Loucy (cell line): Measurements from ENCODE around the gene ZNF606.

ENCODE experiments used
- H2AFZ ChIP-seq: fragments of 200-600 bp; sonication (generic); 2 replicates; pipeline ENCODE4 v1.6.0; 2016; ENCODE audit warnings: antibody characterized with exemption, mild to moderate bottlenecking, low read length, moderate library complexity
- H3F3A ChIP-seq: fragments of 200-600 bp; 2 replicates; pipeline ENCODE4 v1.6.0; 2016; ENCODE audit warnings: antibody characterized with exemption, low read depth, mild to moderate bottlenecking
- H3K27me3 ChIP-seq: fragments of 200-600 bp; sonication (generic); 2 replicates; pipeline ENCODE4 v1.6.1; 2014; ENCODE audit warnings: low read length, mild to moderate bottlenecking; ENCODE audit not compliant: insufficient read depth, poor library complexity, severe bottlenecking
- H3K36me3 ChIP-seq: fragments of 200-600 bp; sonication (generic); 2 replicates; pipeline ENCODE4 v1.6.1; 2016; ENCODE audit warnings: low read length; ENCODE audit not compliant: insufficient read depth
- H3K4me1 ChIP-seq: fragments of 200-600 bp; sonication (generic); 2 replicates; pipeline ENCODE4 v1.5.1; 2014; ENCODE audit warnings: low read length, mild to moderate bottlenecking; ENCODE audit not compliant: insufficient read depth, poor library complexity, severe bottlenecking
- H3K4me2 ChIP-seq: fragments of 200-600 bp; sonication (generic); 2 replicates; pipeline ENCODE4 v1.6.0; 2014; ENCODE audit warnings: antibody characterized with exemption, low read length, low read depth, mild to moderate bottlenecking; ENCODE audit not compliant: poor library complexity, severe bottlenecking
- H3K4me3 ChIP-seq: fragments of 200-600 bp; sonication (generic); 2 replicates; pipeline ENCODE4 v1.5.1; 2014; ENCODE audit warnings: low read length, mild to moderate bottlenecking, mixed read lengths; ENCODE audit not compliant: poor library complexity, severe bottlenecking
- H3K79me2 ChIP-seq: fragments of 200-600 bp; sonication (generic); 2 replicates; pipeline ENCODE4 v1.6.1; 2014; ENCODE audit warnings: low read length; ENCODE audit not compliant: insufficient read depth
- H3K9ac ChIP-seq: fragments of 200-600 bp; sonication (generic); 2 replicates; pipeline ENCODE4 v1.6.0; 2014; ENCODE audit warnings: mild to moderate bottlenecking, low read depth, low read length, moderate library complexity; ENCODE audit not compliant: poor library complexity, severe bottlenecking
- H3K9me2 ChIP-seq: fragments of 200-600 bp; sonication (generic); replicated peaks from 2 replicates; pipeline ENCODE4 v1.6.1; 2016; ENCODE audit warnings: low read depth, low read length, mixed read lengths
- H3K9me3 ChIP-seq: fragments of 200-600 bp; sonication (generic); 2 replicates; pipeline ENCODE4 v1.6.1; 2014; ENCODE audit warnings: mild to moderate bottlenecking, antibody characterized with exemption, low read length, low read depth; ENCODE audit not compliant: insufficient read depth
- H4K20me1 ChIP-seq: fragments of 200-600 bp; sonication (generic); 2 replicates; pipeline ENCODE4 v1.6.0; 2014; ENCODE audit warnings: antibody characterized with exemption, low read length, mild to moderate bottlenecking; ENCODE audit not compliant: insufficient read depth, poor library complexity, severe bottlenecking
- EZH2phosphoT487 ChIP-seq: fragments of 200-600 bp; IDR thresholded peaks from 2 replicates; pipeline ENCODE4 v1.6.1; 2018; ENCODE audit warnings: antibody characterized with exemption, mild to moderate bottlenecking, moderate library complexity, borderline replicate concordance
- TF ChIP-seq, protein P1 (sequence below): fragments of 200-600 bp; sonication (generic); conservative IDR thresholded peaks from 2 replicates; pipeline ENCODE4 v1.5.1; 2014; ENCODE audit warnings: mild to moderate bottlenecking, antibody characterized with exemption, low read length

ZNF606 gene

DNA sequence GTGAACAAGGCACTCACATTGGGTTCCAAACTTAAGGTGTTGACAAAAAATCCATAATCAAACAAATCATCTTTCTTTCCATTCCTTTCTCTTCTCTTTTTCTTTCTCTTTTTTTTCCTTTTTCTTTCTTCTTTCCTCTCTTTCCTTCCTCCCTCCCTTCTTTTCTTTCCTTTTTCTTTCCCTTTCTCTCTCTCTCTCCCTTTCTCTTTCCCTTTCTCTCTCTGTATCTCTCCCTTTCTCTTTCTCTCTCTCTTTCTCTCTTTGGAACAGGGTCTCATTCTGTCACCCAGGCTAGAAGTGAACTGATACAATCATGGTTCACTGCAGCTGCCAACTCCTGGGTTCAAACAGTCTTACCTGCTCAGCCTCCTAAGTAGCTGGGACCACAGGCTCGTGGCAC lies 40.8 kb downstream of the ZNF606 start:
- H3K36me3 ChIP-seq = no peaks in the 10 kb centered on the region
- no peaks in the 10 kb centered on the region for H3K4me1 ChIP-seq
- H3K4me2 ChIP-seq = no peak overlapping the region
- no peaks in the 10 kb centered on the region for H3F3A ChIP-seq
- no peak for TF ChIP-seq EZH2phosphoT487
- TF ChIP-seq, protein P1, sequence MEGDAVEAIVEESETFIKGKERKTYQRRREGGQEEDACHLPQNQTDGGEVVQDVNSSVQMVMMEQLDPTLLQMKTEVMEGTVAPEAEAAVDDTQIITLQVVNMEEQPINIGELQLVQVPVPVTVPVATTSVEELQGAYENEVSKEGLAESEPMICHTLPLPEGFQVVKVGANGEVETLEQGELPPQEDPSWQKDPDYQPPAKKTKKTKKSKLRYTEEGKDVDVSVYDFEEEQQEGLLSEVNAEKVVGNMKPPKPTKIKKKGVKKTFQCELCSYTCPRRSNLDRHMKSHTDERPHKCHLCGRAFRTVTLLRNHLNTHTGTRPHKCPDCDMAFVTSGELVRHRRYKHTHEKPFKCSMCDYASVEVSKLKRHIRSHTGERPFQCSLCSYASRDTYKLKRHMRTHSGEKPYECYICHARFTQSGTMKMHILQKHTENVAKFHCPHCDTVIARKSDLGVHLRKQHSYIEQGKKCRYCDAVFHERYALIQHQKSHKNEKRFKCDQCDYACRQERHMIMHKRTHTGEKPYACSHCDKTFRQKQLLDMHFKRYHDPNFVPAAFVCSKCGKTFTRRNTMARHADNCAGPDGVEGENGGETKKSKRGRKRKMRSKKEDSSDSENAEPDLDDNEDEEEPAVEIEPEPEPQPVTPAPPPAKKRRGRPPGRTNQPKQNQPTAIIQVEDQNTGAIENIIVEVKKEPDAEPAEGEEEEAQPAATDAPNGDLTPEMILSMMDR = no peak
- H3K9me2 ChIP-seq = no peaks in the 10 kb centered on the region
- H3K27me3 ChIP-seq = no peaks in the 10 kb centered on the region
- H4K20me1 ChIP-seq = no peaks in the 10 kb centered on the region
- no peaks in the 10 kb centered on the region for H3K79me2 ChIP-seq
- no peak overlapping the region for H2AFZ ChIP-seq
- no peak overlapping the region for H3K9ac ChIP-seq
- no peak overlapping the region for H3K4me3 ChIP-seq
- H3K9me3 ChIP-seq = peaks cover 16% of the 10 kb centered on the region; the same call in 1 of the 2 replicates

DNA sequence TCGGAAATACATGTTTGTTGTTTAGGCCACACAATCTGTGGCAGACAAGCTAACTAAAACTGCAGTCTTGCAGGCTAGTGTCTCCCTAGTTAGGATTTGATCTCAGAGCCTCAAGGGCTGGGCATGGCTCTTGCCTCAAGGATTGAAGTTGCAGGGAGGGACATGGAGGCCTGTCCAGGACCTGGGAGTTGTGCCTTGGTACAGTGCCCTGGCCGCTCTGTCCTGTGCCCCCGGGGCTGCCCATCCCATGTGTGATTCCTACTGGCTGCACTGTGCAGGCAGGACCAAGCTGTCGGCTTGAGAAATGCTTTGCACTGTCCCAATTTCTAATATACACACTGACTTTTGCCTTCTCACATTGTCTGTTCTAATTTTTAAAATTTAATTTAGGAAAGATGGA lies 47.6 kb downstream of the ZNF606 start:
- Histone ChIP-seq H3F3A (no peaks in the 10 kb centered on the region), H3K4me1 (no peaks in the 10 kb centered on the region), H3K79me2 (no peaks in the 10 kb centered on the region), H3K4me2 (no peak overlapping the region), H2AFZ (no peak overlapping the region), H4K20me1 (no peaks in the 10 kb centered on the region), H3K4me3 (no peak overlapping the region), H3K9ac (no peak overlapping the region), H3K9me2 (no peaks in the 10 kb centered on the region), H3K9me3 (peaks cover 21% of the 10 kb centered on the region; the same call in 1 of the 2 replicates), H3K27me3 (no peaks in the 10 kb centered on the region), H3K36me3 (no peaks in the 10 kb centered on the region)
- TF ChIP-seq EZH2phosphoT487 = no peak
- TF ChIP-seq, protein P1 = no peak

DNA sequence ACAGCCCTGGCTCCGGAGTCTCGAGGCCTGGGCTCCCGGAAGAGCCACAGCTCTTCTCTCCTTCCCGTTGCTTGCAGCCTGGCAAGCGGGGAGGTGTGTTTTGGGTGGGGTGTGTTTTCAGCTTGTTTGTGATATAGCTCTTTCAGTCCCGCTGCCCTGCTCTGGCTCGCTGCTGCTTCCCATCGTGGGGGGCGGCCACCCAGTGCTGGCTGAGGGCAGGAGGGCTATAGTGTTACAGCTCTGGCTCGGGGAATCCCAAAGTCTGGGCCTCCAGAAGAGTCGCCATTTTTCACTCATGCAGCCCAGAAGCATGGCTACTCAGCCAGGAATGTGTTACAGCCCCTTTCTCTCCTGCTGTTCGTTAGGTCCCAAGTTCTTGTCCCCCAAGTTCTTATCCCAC lies 52.9 kb downstream of the ZNF606 start:
- no peaks in the 10 kb centered on the region for H3K36me3 ChIP-seq
- no peak overlapping the region for H3K4me2 ChIP-seq
- peaks cover 12% of the 10 kb centered on the region; the same call in 1 of the 2 replicates for H3K9me3 ChIP-seq

More for the DNA sequence above, 52.9 kb downstream of the ZNF606 start:
- no peak overlapping the region for H3K9ac ChIP-seq
- H3K27me3 ChIP-seq = peaks cover 5% of the 10 kb centered on the region
- peaks cover 23% of the 10 kb centered on the region for H4K20me1 ChIP-seq
- TF ChIP-seq, protein P1 = no peak
- TF ChIP-seq EZH2phosphoT487 = no peak
- H2AFZ ChIP-seq = no peak overlapping the region
- no peak overlapping the region for H3K4me3 ChIP-seq
- no peaks in the 10 kb centered on the region for H3K9me2 ChIP-seq
- no peaks in the 10 kb centered on the region for H3F3A ChIP-seq
- H3K4me1 ChIP-seq = peaks cover 17% of the 10 kb centered on the region
- peaks cover 28% of the 10 kb centered on the region for H3K79me2 ChIP-seq
